Stomach (tissue), 9 donors: ENCODE data around the gene CLSTN1. TPM values are rescaled to one million over a fixed set of nuclear protein-coding genes. Genes with fewer than 3 reads are reported as not detected.
A peak's percentile ranks its signal among the peaks of the same experiment; 100 is the strongest.
"Not testable (repeated sequence)": the region's sequence is repeated elsewhere in the genome, so short reads cannot be mapped to it uniquely, and the experiment has no call there.

ENCODE experiments used
- DNase-seq, 2 donors: peaks; one replicate each; pipeline versions ENCODE4 v3.0.0 to v3.0.0-alpha.2; 2013 to 2019
- H3K27ac ChIP-seq, 5 donors: fragments of 200-600 bp in 4 of 5; sonication (generic) in 4 of 5; one replicate each; pipeline ENCODE4 v1.5.1; 2013 to 2019; ENCODE audit warnings: mild to moderate bottlenecking in 1 of 5, moderate library complexity in 1 of 5
- H3K27me3 ChIP-seq, 3 donors: fragments of 200-600 bp; sonication (generic); one replicate each; pipeline ENCODE4 v1.5.1; 2017 to 2019; ENCODE audit warnings: mixed run types in 1 of 3
- H3K36me3 ChIP-seq, 4 donors: fragments of 200-600 bp; sonication (generic); 1 replicate in 3 of 4; 2 replicates in 1 of 4; pipeline ENCODE4 v1.5.1; 2016 to 2019
- H3K4me1 ChIP-seq, 4 donors: fragments of 200-600 bp; sonication (generic); one replicate each; pipeline ENCODE4 v1.5.1; 2016 to 2019
- H3K4me3 ChIP-seq, 4 donors: fragments of 200-600 bp; sonication (generic) in 3 of 4; one replicate each; pipeline ENCODE4 v1.5.1; 2016 to 2019; ENCODE audit warnings: mild to moderate bottlenecking in 1 of 4
- H3K9me3 ChIP-seq, 4 donors: fragments of 200-600 bp; sonication (generic); one replicate each; pipeline ENCODE4 v1.5.1; 2016 to 2019
- EP300 ChIP-seq: sonication (generic); formaldehyde crosslinking; IDR thresholded peaks from one replicate; pipeline ENCODE4 v1.6.1; 2017; ENCODE audit warnings: antibody characterized with exemption
- POLR2A ChIP-seq, 4 donors: fragments of 450-650 bp; IDR thresholded peaks; one replicate each; pipeline ENCODE4 v1.6.1; 2016; ENCODE audit warnings: antibody characterized with exemption in 4 of 4, control low read depth in 2 of 4, mild to moderate bottlenecking in 1 of 4, moderate library complexity in 1 of 4
- POLR2AphosphoS5 ChIP-seq, 3 donors: sonication (generic); formaldehyde crosslinking; IDR thresholded peaks; one replicate each; pipeline ENCODE4 v1.6.1; 2016; ENCODE audit warnings: antibody characterized with exemption in 3 of 3
- WGBS, 5 donors: extraction: QIAGEN DNeasy Blood & Tissue Kit in 3 of 5; methylation state at CpG; one replicate each; pipeline versions ENCODE4 v1.1.5 to v1.1.7; 2013 to 2018; 5-methylcytosine and 5-hydroxymethylcytosine counted together
- intact Hi-C: fragments of 100-400 bp; cut with DNase I; formaldehyde crosslinking; loops from one replicate; pipeline ENCODE4 v1.15.1; 2023; ENCODE audit warnings: low total_unique reads
- polyA plus RNA-seq, 3 donors: library from polyadenylated mRNA; stranded (reverse); fragments of 200-250 nt; gene quantifications; one replicate each; pipeline ENCODE4 v1.2.3, GENCODE V29; 2013
- total RNA-seq, 5 donors: library from RNA; depleted of rRNA; stranded (reverse); fragments of >200 nt; gene quantifications; one replicate each; pipeline versions ENCODE4 v1.1.0 to v1.2.3, GENCODE V29; 2014 to 2016
- TF ChIP-seq, protein P1 (sequence below), 7 experiments: fragments of 450-650 bp in 4 of 7; fragments of 200-600 bp in 3 of 7; sonication (generic) in 3 of 7; IDR thresholded peaks; one replicate each; pipeline ENCODE4 v1.5.1; 2016 to 2019; ENCODE audit warnings: antibody characterized with exemption in 7 of 7, control low read depth in 2 of 7, mild to moderate bottlenecking in 1 of 7
- donor health status: healthy with polysubstance abuse.
- donor health status: Bipolar disorder and iron deficiency.
- donor health status: healthy.

The CLSTN1 gene
- total and polyA plus RNA-seq, 8 donors: 10.5 to 156 (median 30.9) TPM

DNA sequence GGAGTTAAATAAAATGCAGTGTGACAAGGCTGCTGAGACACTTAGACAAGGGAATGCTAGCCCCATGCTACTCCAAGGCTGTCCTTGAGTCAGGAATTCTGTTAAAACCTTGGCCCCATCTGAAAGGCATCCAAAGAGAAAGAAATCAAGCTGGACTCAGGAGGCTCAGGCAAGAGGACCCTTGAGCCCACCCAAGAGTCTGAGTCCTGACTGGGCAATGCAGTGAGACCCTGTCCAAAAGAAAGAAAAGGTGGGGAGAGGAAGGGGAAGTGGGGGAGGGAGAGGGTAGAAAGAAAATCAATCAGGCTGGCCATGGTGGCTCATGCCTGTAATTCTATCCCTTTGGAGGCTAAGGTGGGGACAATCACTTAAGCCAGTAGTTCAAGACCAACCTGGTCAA is 26.7 kb downstream of the CLSTN1 start:
- Histone ChIP-seq H3K9me3 (no peaks in the 10 kb centered on the region), H3K27me3 (no peaks in the 10 kb centered on the region), H3K4me1 (peaks cover 3 to 66% (median 39%) of the 10 kb centered on the region in 4 donors), H3K4me3 (no peak overlapping the region), H3K27ac (no peak overlapping the region), H3K36me3 (no peaks in the 10 kb centered on the region)
- intact Hi-C loops: no loop called here
- TF ChIP-seq POLR2A (IDR thresholded peaks at IDR 0.05): no peak
- DNase-seq: no peak

DNA sequence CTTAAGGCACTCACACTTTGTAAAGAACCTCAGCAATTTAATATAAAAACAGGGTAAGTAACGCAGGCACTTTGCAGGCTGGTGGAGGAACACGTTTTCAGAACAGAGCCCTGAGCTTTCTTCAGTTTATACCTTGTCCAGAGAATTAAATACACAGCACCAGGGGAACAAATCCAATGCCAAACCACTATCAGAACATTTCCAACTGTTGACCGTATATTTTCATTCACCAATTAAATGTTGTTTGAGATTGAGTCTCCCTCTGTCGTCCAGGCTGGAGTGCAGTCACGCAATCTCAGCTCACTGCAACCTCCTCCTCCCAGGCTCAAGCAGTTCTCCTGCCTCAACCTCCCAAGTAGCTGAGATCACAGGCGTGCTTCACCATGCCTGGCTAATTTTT is 29.7 kb downstream of the CLSTN1 start:
- no peaks in the 10 kb centered on the region for H3K36me3 ChIP-seq
- intact Hi-C loops: no loop called here
- no peak overlapping the region for H3K4me3 ChIP-seq
- H3K9me3 ChIP-seq: no peaks in the 10 kb centered on the region
- no peak for TF ChIP-seq POLR2A (IDR thresholded peaks at IDR 0.05)
- no peak for TF ChIP-seq POLR2AphosphoS5 (IDR thresholded peaks at IDR 0.05)
- TF ChIP-seq, protein P1, sequence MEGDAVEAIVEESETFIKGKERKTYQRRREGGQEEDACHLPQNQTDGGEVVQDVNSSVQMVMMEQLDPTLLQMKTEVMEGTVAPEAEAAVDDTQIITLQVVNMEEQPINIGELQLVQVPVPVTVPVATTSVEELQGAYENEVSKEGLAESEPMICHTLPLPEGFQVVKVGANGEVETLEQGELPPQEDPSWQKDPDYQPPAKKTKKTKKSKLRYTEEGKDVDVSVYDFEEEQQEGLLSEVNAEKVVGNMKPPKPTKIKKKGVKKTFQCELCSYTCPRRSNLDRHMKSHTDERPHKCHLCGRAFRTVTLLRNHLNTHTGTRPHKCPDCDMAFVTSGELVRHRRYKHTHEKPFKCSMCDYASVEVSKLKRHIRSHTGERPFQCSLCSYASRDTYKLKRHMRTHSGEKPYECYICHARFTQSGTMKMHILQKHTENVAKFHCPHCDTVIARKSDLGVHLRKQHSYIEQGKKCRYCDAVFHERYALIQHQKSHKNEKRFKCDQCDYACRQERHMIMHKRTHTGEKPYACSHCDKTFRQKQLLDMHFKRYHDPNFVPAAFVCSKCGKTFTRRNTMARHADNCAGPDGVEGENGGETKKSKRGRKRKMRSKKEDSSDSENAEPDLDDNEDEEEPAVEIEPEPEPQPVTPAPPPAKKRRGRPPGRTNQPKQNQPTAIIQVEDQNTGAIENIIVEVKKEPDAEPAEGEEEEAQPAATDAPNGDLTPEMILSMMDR (IDR thresholded peaks at IDR 0.05): no peak
- TF ChIP-seq EP300: no peak
- no peak for DNase-seq
- H3K4me1 ChIP-seq: peaks cover 3 to 63% (median 34%) of the 10 kb centered on the region in 4 donors
- WGBS, 5 donors: 55 to 74% (median 61%) methylated on average over 6 of the region's 6 CpGs
- H3K27ac ChIP-seq: no peak overlapping the region
- no peaks in the 10 kb centered on the region for H3K27me3 ChIP-seq

DNA sequence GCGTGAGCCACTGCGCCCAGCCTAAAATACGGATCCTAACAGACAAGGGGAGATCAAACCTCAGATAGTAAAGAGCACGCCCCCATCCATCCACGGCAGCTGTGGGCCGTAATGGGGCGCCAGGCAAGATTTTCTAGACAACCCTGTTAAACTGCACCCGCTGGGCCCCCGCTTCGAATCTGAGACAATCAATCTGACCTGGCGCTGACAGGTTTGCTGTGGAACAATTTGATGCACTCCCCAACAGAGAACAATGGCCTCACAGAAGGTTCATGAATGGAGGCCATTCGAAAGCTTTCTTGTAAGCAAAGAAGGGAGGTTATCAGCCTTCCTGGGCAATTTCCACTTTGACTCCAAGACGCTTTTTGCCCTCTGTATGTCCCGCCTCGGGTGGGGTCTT is 30.5 kb downstream of the CLSTN1 start:
- Histone ChIP-seq H3K4me1 (peaks cover 3 to 55% (median 26%) of the 10 kb centered on the region in 4 donors), H3K9me3 (no peaks in the 10 kb centered on the region), H3K36me3 (no peaks in the 10 kb centered on the region), H3K27me3 (no peaks in the 10 kb centered on the region), H3K27ac (no peak overlapping the region), H3K4me3 (no peak overlapping the region)
- TF ChIP-seq, protein P1 (IDR thresholded peaks at IDR 0.05): no peak
- TF ChIP-seq EP300 (no peak), POLR2AphosphoS5 (IDR thresholded peaks at IDR 0.05) (no peak), POLR2A (IDR thresholded peaks at IDR 0.05) (no peak)
- no peak for DNase-seq
- 80 to 84% (median 83%) methylated on average over 15 of the region's 15 CpGs for WGBS, 5 donors
- intact Hi-C loops: no loop called here

DNA sequence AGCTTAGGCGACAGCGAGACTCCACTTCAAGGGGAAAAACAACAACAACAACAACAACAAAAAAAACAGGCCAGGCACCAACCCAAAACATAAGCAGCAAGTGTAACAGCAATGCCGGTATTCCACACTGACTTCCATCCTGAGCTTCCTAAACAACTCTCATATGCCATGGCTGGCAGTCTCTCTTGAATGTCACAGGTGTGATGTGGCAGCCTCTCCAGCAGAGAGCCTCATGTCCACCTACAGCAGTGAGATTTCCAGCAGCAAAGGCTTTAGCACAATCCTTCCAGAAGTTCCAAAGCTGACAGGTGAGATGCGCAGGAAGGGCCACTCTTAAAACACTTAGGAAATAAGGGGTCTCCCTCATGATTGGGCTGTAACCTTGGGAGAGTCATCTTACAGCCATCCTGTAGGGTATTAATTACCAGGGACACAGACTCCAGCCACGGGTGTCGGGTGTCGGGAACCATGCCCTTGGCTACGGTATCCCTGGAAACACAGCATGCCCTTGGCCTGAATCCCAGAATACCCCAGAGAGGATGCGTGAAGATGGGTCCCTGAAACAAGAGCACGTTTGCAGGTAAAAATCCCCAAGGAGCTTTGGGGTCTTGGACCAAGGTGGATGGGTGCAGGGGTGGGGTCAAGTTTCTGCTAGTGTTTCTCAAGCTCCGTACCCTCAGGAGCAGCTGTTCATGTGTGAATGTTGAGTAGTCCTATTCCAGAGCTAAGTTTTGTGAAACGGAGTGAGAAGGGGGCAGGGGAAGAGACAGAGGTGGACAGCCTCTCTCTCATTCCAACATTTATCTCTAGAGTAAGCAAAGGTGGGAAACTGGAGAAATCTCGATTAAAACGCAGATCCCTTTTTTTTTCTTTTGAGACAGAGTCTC is 31.4 kb downstream of the CLSTN1 start:
- intact Hi-C loops: no loop called here
- WGBS, 5 donors: 65 to 73% (median 67%) methylated on average over 14 of the region's 14 CpGs
- H3K4me3 ChIP-seq: no peak overlapping the region
- H3K27ac ChIP-seq: no peak overlapping the region
- DNase-seq: peak in 1 of 2 donors; percentile 50
- TF ChIP-seq EP300: no peak
- no peak for TF ChIP-seq POLR2A (IDR thresholded peaks at IDR 0.05)
- no peak for TF ChIP-seq POLR2AphosphoS5 (IDR thresholded peaks at IDR 0.05)
- TF ChIP-seq, protein P1 (IDR thresholded peaks at IDR 0.05): no peak
- H3K27me3 ChIP-seq: no peaks in the 10 kb centered on the region
- H3K9me3 ChIP-seq: no peaks in the 10 kb centered on the region
- peaks cover 3 to 47% (median 21%) of the 10 kb centered on the region in 4 donors for H3K4me1 ChIP-seq
- H3K36me3 ChIP-seq: no peaks in the 10 kb centered on the region

DNA sequence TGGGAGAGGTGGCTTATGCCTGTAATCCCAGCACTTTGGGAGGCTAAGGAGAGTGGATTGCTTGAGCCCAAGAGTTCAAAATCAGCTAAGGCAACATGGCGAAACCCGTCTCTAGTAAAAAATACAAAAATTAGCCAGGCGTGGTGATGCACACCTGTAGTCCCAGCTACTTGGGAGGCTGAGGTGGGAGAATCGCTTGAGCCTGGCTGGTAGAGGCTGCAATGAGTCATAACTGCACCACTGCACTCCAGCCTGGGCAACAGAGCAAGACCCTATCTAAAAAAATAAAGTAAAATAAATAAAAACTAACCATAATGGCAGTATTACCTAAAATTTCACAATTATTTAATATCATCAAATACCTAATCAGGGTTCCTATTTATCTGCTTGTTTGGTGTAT is 34.1 kb downstream of the CLSTN1 start:
- H3K36me3 ChIP-seq, H3K27me3 ChIP-seq, DNase-seq, H3K4me3 ChIP-seq, H3K27ac ChIP-seq, H3K9me3 ChIP-seq: not testable (repeated sequence)
- H3K4me1 ChIP-seq: peaks cover 3 to 28% (median 14%) of the 10 kb centered on the region in 4 donors
- intact Hi-C loops: loop anchor here (5.0 kb wide), 1 partner anchor 78 kb away; no protein-coding TSS in a partner anchor
- 92 to 99% (median 97%) methylated on average over 4 of the region's 4 CpGs for WGBS, 5 donors
